Stimulated activated CD8-positive, alpha-beta memory T cell treated with anti-CD3 and anti-CD28 coated beads, Interleukin-12 subunit alpha, Interleukin-12 subunit beta, amount 100 ng/mL, for 1 hour (primary cell): ENCODE measurements around the gene MYO7A.

ENCODE experiments used
- DNase-seq: peaks from one replicate; pipeline ENCODE4 v3.0.0-alpha.2; 2020; ENCODE audit warnings: low read depth

MYO7A gene

GRCh38 chr11:77167111-77167626 is 39.1 kb downstream of the MYO7A start:
- no peak for DNase-seq

GRCh38 chr11:77167791-77168190 is 39.7 kb downstream of the MYO7A start:
- DNase-seq: no peak

- DNase-seq: no peak
These were observed 42.1 kb downstream of the MYO7A start for GRCh38 chr11:77170107-77170506.

GRCh38 chr11:77171254-77171653 is 43.2 kb downstream of the MYO7A start:
- DNase-seq: no peak

- DNase-seq: no peak
These were observed 44.0 kb downstream of the MYO7A start for GRCh38 chr11:77171885-77172665.

GRCh38 chr11:77172666-77172982 is 44.6 kb downstream of the MYO7A start:
- DNase-seq: no peak

- no peak for DNase-seq
These were observed 45.4 kb downstream of the MYO7A start for GRCh38 chr11:77173494-77173893.

GRCh38 chr11:77174559-77174958 is 46.5 kb downstream of the MYO7A start:
- no peak for DNase-seq

GRCh38 chr11:77175021-77175842 is 47.2 kb downstream of the MYO7A start:
- no peak for DNase-seq

GRCh38 chr11:77175869-77176539 is 48.0 kb downstream of the MYO7A start:
- no peak for DNase-seq

- no peak for DNase-seq
These were observed 49.0 kb downstream of the MYO7A start for GRCh38 chr11:77176996-77177395.

GRCh38 chr11:77178150-77178549 is 50.1 kb downstream of the MYO7A start:
- no peak for DNase-seq

GRCh38 chr11:77179048-77179447 is 51.0 kb downstream of the MYO7A start:
- no peak for DNase-seq

GRCh38 chr11:77179681-77180080 is 51.6 kb downstream of the MYO7A start:
- DNase-seq: no peak

- no peak for DNase-seq
These were observed 52.3 kb downstream of the MYO7A start for GRCh38 chr11:77180346-77180745.

- no peak for DNase-seq
These were observed 53.2 kb downstream of the MYO7A start for GRCh38 chr11:77181226-77181625.

GRCh38 chr11:77181799-77182541 is 53.9 kb downstream of the MYO7A start:
- DNase-seq: no peak

GRCh38 chr11:77182542-77183430 is 54.7 kb downstream of the MYO7A start:
- DNase-seq: no peak

GRCh38 chr11:77183431-77183984 is 55.5 kb downstream of the MYO7A start:
- no peak for DNase-seq

- no peak for DNase-seq
These were observed 56.3 kb downstream of the MYO7A start for GRCh38 chr11:77184136-77184860.
